Stomach (tissue), 9 donors: Measurements from ENCODE around the gene ZFAND6. TPM values are rescaled to one million over a fixed set of nuclear protein-coding genes. Genes with fewer than 3 reads are reported as not detected.
"Not testable (repeated sequence)": the region's sequence is repeated elsewhere in the genome, so short reads cannot be mapped to it uniquely, and the experiment has no call there.

ENCODE experiments used
- DNase-seq, 2 donors: peaks; one replicate each; pipeline versions ENCODE4 v3.0.0 to v3.0.0-alpha.2; 2013 to 2019
- H3K27ac ChIP-seq, 5 donors: fragments of 200-600 bp in 4 of 5; sonication (generic) in 4 of 5; one replicate each; pipeline ENCODE4 v1.5.1; 2013 to 2019; ENCODE audit warnings: mild to moderate bottlenecking in 1 of 5, moderate library complexity in 1 of 5
- H3K27me3 ChIP-seq, 3 donors: fragments of 200-600 bp; sonication (generic); one replicate each; pipeline ENCODE4 v1.5.1; 2017 to 2019; ENCODE audit warnings: mixed run types in 1 of 3
- H3K36me3 ChIP-seq, 4 donors: fragments of 200-600 bp; sonication (generic); 1 replicate in 3 of 4; 2 replicates in 1 of 4; pipeline ENCODE4 v1.5.1; 2016 to 2019
- H3K4me1 ChIP-seq, 4 donors: fragments of 200-600 bp; sonication (generic); one replicate each; pipeline ENCODE4 v1.5.1; 2016 to 2019
- H3K4me3 ChIP-seq, 4 donors: fragments of 200-600 bp; sonication (generic) in 3 of 4; one replicate each; pipeline ENCODE4 v1.5.1; 2016 to 2019; ENCODE audit warnings: mild to moderate bottlenecking in 1 of 4
- H3K9me3 ChIP-seq, 4 donors: fragments of 200-600 bp; sonication (generic); one replicate each; pipeline ENCODE4 v1.5.1; 2016 to 2019
- CTCF ChIP-seq, 7 experiments: fragments of 450-650 bp in 4 of 7; fragments of 200-600 bp in 3 of 7; sonication (generic) in 3 of 7; IDR thresholded peaks; one replicate each; pipeline ENCODE4 v1.5.1; 2016 to 2019; ENCODE audit warnings: antibody characterized with exemption in 7 of 7, control low read depth in 2 of 7, mild to moderate bottlenecking in 1 of 7
- EP300 ChIP-seq: sonication (generic); formaldehyde crosslinking; IDR thresholded peaks from one replicate; pipeline ENCODE4 v1.6.1; 2017; ENCODE audit warnings: antibody characterized with exemption
- POLR2A ChIP-seq, 4 donors: fragments of 450-650 bp; IDR thresholded peaks; one replicate each; pipeline ENCODE4 v1.6.1; 2016; ENCODE audit warnings: antibody characterized with exemption in 4 of 4, control low read depth in 2 of 4, mild to moderate bottlenecking in 1 of 4, moderate library complexity in 1 of 4
- POLR2AphosphoS5 ChIP-seq, 3 donors: sonication (generic); formaldehyde crosslinking; IDR thresholded peaks; one replicate each; pipeline ENCODE4 v1.6.1; 2016; ENCODE audit warnings: antibody characterized with exemption in 3 of 3
- WGBS, 5 donors: extraction: QIAGEN DNeasy Blood & Tissue Kit in 3 of 5; methylation state at CpG; one replicate each; pipeline versions ENCODE4 v1.1.5 to v1.1.7; 2013 to 2018; 5-methylcytosine and 5-hydroxymethylcytosine counted together
- intact Hi-C: fragments of 100-400 bp; cut with DNase I; formaldehyde crosslinking; loops from one replicate; pipeline ENCODE4 v1.15.1; 2023; ENCODE audit warnings: low total_unique reads
- polyA plus RNA-seq, 3 donors: library from polyadenylated mRNA; stranded (reverse); fragments of 200-250 nt; gene quantifications; one replicate each; pipeline ENCODE4 v1.2.3, GENCODE V29; 2013
- total RNA-seq, 5 donors: library from RNA; depleted of rRNA; stranded (reverse); fragments of >200 nt; gene quantifications; one replicate each; pipeline versions ENCODE4 v1.1.0 to v1.2.3, GENCODE V29; 2014 to 2016
- donor health status: healthy with polysubstance abuse.
- donor health status: Bipolar disorder and iron deficiency.
- donor health status: healthy.

ZFAND6 gene
- total and polyA plus RNA-seq, 8 donors = 12.2 to 271 (median 66.4) TPM

GRCh38 chr15:80153900-80154299 lies 94.4 kb downstream of the ZFAND6 start:
- 74 to 81% (median 77%) methylated on average over 4 of the region's 4 CpGs for WGBS, 5 donors
- intact Hi-C loops = loop anchor here (10.0 kb wide), 1 partner anchor 89 kb away; no protein-coding TSS in a partner anchor
- no peak for TF ChIP-seq CTCF (IDR thresholded peaks at IDR 0.05)
- peak overlapping the region in 3 of 4 donors; percentile 69 to 84 (median 79) for H3K4me3 ChIP-seq
- DNase-seq = no peak
- peak overlapping the region in 3 of 5 donors; percentile 87 to 90 (median 89) for H3K27ac ChIP-seq
- no peaks in the 10 kb centered on the region for H3K27me3 ChIP-seq
- peaks cover 0 to 8% (median 6%) of the 10 kb centered on the region in 4 donors for H3K36me3 ChIP-seq
- H3K4me1 ChIP-seq = peaks cover 10 to 42% (median 39%) of the 10 kb centered on the region in 4 donors
- H3K9me3 ChIP-seq = no peaks in the 10 kb centered on the region

DNA sequence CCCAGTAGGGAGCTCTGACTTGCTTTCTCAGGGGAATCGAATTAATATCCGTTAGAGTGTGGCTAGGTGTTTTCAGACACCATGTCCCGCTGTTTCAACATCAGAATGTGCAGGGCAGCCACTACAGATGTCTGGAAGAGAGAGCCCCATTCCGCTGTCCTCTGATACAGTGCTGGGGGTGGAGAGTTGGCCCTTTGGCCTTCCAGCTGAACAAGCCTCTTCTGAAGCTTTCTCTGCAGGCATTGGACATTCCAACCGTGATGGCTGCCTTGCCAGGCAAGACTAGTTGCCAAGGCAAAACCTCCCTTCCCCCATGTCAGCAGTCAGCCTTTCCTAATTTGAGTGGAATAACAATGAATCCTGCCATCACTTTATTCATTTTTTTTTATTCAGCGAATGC lies 94.9 kb downstream of the ZFAND6 start:
- peaks cover 10 to 42% (median 39%) of the 10 kb centered on the region in 4 donors for H3K4me1 ChIP-seq
- TF ChIP-seq POLR2AphosphoS5 (IDR thresholded peaks at IDR 0.05) (no peak), CTCF (IDR thresholded peaks at IDR 0.05) (no peak), EP300 (no peak), POLR2A (IDR thresholded peaks at IDR 0.05) (no peak)
- H3K36me3 ChIP-seq = peaks cover 0 to 10% (median 8%) of the 10 kb centered on the region in 4 donors
- intact Hi-C loops = loop anchor here (10.0 kb wide), 1 partner anchor 90 kb away; no protein-coding TSS in a partner anchor
- peak overlapping the region in 1 of 5 donors; percentile 87 for H3K27ac ChIP-seq
- no peak overlapping the region for H3K4me3 ChIP-seq
- DNase-seq = no peak
- WGBS, 5 donors = 80 to 91% (median 87%) methylated on average over 6 of the region's 6 CpGs
- H3K27me3 ChIP-seq = no peaks in the 10 kb centered on the region
- no peaks in the 10 kb centered on the region for H3K9me3 ChIP-seq

GRCh38 chr15:80155001-80155377 lies 95.5 kb downstream of the ZFAND6 start:
- H3K27me3 ChIP-seq = no peaks in the 10 kb centered on the region
- peak overlapping the region in 4 of 5 donors; percentile 9 to 33 (median 26) for H3K27ac ChIP-seq
- H3K4me1 ChIP-seq = peaks cover 11 to 44% (median 39%) of the 10 kb centered on the region in 4 donors
- H3K9me3 ChIP-seq = no peaks in the 10 kb centered on the region
- H3K4me3 ChIP-seq = no peak overlapping the region
- whole genome bisulfite sequencing, 5 donors = 61 to 72% (median 70%) methylated on average over 5 of the region's 5 CpGs
- no peak for TF ChIP-seq POLR2A (IDR thresholded peaks at IDR 0.05)
- TF ChIP-seq EP300 = no peak
- TF ChIP-seq CTCF (IDR thresholded peaks at IDR 0.05) = no peak
- TF ChIP-seq POLR2AphosphoS5 (IDR thresholded peaks at IDR 0.05) = no peak
- peaks cover 0 to 16% (median 15%) of the 10 kb centered on the region in 4 donors for H3K36me3 ChIP-seq
- intact Hi-C loops = loop anchor here (10.0 kb wide), 1 partner anchor 90 kb away; no protein-coding TSS in a partner anchor
- no peak for DNase-seq

- DNase-seq = peak; percentile 37 to 70
- peak in 2 of 3 donors; percentile 47 to 57 for TF ChIP-seq POLR2AphosphoS5 (IDR thresholded peaks at IDR 0.05)
- not testable (repeated sequence) for H3K4me3 ChIP-seq, H3K9me3 ChIP-seq, H3K27me3 ChIP-seq
- Histone ChIP-seq H3K27ac (peak overlapping the region in 4 of 5 donors; percentile 9 to 33 (median 26)), H3K36me3 (peaks cover 0 to 22% (median 20%) of the 10 kb centered on the region in 4 donors), H3K4me1 (peaks cover 17 to 50% (median 44%) of the 10 kb centered on the region in 4 donors)
- intact Hi-C loops = loop anchor here (10.0 kb wide), 1 partner anchor 91 kb away; no protein-coding TSS in a partner anchor
- WGBS, 5 donors = 53 to 67% (median 62%) methylated on average over 16 of the region's 16 CpGs
These were observed 96.1 kb downstream of the ZFAND6 start for GRCh38 chr15:80155378-80156175.
